GM13976 (cell line): Measurements from ENCODE around the gene RAC2.
"Not testable (repeated sequence)": the region's sequence is repeated elsewhere in the genome, so short reads cannot be mapped to it uniquely, and the experiment has no call there.

Source experiments
- DNase-seq: peaks from one replicate; pipeline ENCODE4 v3.0.0; 2012; ENCODE audit warnings: low spot score
- in situ Hi-C: fragments of 300-500 bp; cut with MboI; formaldehyde crosslinking; loops from one replicate; pipeline ENCODE4 v1.12.0; 2022; ENCODE audit warnings: low sequenced_read_pairs, mixed read lengths, inconsistent platforms; ENCODE audit not compliant: unreplicated experiment
- TF ChIP-seq, protein P1 (sequence below): IDR thresholded peaks from 2 replicates; pipeline ENCODE4 v1.5.1; 2012; ENCODE audit warnings: borderline replicate concordance, mild to moderate bottlenecking; ENCODE audit not compliant: insufficient read depth; ENCODE audit errors: extremely low read depth, missing control alignments, control extremely low read depth

RAC2 gene

DNA sequence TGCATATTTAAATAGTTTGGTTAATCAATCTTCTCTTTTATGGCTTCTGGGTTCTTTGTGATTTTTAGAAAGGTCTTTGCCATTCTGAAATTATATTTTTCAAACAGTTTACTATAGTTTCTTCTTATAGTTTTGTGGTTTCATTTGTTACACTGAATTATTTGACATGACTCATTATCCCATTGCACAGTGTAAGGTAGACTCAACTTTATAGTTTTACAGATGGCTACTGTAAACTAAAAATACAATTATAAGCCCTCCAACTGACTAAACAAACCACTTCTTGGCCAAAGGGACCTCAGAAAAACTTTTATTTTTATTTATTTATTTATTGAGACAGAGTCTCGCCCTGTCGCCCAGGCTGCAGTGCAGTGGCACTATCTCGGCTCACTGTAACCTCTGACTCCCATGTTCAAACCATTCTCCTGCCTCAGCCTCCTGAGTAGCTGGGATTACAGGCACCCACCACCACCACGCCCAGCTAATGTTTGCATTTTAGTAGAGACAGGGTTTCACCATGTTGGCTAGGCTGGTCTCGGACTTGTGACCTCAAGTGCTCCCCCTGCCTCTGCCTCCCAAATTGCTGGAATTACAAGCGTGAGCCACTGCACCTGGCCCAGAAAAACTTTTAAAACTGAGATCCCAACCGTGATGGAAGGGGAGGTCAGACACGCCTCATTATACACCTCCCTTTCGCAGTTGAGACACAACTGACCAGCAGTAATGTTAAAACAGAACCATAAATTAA lies 14.1 kb upstream of the RAC2 start:
- TF ChIP-seq, protein P1, sequence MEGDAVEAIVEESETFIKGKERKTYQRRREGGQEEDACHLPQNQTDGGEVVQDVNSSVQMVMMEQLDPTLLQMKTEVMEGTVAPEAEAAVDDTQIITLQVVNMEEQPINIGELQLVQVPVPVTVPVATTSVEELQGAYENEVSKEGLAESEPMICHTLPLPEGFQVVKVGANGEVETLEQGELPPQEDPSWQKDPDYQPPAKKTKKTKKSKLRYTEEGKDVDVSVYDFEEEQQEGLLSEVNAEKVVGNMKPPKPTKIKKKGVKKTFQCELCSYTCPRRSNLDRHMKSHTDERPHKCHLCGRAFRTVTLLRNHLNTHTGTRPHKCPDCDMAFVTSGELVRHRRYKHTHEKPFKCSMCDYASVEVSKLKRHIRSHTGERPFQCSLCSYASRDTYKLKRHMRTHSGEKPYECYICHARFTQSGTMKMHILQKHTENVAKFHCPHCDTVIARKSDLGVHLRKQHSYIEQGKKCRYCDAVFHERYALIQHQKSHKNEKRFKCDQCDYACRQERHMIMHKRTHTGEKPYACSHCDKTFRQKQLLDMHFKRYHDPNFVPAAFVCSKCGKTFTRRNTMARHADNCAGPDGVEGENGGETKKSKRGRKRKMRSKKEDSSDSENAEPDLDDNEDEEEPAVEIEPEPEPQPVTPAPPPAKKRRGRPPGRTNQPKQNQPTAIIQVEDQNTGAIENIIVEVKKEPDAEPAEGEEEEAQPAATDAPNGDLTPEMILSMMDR, result no peak
- in situ Hi-C loops, result no loop called here
- DNase-seq, result no peak

DNA sequence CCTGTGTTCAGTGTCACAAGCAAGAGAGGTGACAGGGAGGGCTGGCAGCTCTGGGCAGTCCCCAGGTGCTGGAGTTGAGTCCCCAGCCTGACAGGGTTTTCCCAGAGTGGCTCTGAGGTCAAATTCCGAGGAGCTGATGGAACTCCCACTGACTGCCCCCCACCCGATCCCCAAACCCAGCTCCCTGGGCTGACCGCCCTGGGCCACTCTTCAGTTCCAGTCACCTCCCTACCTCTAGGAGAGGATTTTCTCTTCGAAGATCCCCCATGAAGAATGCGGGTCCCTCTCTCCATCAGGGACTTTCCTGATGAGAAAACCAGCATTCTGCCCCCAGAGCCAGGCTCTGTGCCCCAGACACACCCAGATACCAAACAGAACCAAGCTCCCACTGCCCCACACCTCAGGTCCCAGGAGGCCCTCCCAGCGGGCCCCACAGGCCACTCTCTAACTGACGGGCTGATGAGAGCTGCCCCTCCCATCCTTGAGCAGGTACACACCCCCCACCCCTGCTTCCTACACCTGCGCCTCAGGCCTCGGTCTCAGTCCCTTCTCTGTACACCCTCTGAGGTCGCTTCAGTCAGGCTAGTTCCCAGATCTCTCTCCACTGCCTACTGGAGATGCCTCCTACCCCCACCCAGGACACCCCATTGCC lies 12.1 kb upstream of the RAC2 start:
- TF ChIP-seq, protein P1, result no peak
- no peak for DNase-seq
- in situ Hi-C loops, result no loop called here

DNA sequence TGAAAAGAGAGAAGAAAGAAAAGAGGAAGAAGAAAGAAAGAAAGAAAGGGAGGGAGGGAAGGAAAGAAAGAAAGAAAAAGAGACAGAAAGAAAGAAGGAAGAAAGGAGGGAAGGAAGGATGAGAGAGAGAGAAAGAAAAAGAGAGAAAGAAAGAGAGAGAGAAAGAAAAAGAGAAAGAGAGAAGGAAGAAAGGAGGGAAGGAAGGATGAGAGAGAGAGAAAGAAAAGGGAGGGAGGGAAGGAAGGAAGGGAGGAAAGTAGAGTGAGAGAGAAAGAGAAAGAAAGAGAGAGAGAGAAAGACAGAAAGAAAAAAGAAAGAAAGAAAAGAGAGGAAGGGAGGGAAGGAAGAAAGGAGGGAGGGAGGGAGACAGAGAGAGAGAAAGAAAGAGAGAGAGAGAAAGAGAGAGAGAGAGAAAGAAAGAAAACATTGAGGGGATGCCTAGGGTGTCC lies 11.5 kb upstream of the RAC2 start:
- in situ Hi-C loops, result no loop called here
- no peak for DNase-seq
- TF ChIP-seq, protein P1, result no peak

DNA sequence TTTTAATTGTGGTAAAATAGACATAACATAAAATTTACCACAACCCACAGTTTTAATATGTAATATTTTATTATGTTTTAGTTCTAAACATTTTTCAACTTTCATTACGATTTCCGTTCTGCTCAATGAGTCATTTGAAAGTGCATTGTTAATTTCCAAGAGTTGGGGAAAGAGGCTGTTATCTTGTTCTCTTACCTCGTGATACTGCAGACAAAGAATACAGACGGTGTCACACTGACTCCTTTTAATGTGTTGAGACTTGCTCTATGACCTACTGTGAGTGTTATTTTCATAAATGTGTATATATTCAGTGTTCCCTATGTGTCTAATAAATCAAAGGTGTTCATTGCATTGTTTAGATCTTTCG lies 10.8 kb upstream of the RAC2 start:
- in situ Hi-C loops, result no loop called here
- no peak for DNase-seq
- TF ChIP-seq, protein P1, result no peak

DNA sequence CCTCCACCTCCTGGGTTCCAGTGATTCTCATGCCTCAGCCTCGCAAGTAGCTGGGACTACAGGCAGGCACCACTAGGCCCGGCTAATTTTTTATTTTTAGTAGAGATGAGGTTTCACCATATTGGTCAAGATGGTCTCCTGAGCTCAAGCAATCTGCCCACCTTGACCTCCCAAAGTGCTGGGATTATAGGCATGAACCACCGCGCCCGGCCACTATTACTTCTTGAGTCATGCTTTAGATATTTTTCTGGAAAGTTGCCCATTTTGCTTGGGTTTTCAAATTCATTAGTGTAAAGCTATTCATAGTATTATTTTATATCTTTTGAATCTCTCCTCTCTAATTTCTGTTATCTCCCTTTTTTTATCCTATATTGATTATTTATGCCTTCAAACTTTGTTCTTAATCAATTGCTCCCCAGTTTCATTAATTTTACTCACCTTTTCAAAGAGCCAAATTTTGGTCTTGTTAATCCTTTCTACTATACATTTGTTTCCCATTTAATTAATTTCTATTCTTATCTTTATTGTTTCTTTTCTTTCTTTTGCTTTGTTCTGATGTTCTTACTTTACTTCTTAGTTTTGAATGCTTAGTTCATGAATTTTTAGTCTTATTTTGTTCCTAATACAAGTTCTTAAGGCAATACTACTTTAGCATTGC lies 10.3 kb upstream of the RAC2 start:
- no peak for DNase-seq
- TF ChIP-seq, protein P1, result no peak
- in situ Hi-C loops, result no loop called here

DNA sequence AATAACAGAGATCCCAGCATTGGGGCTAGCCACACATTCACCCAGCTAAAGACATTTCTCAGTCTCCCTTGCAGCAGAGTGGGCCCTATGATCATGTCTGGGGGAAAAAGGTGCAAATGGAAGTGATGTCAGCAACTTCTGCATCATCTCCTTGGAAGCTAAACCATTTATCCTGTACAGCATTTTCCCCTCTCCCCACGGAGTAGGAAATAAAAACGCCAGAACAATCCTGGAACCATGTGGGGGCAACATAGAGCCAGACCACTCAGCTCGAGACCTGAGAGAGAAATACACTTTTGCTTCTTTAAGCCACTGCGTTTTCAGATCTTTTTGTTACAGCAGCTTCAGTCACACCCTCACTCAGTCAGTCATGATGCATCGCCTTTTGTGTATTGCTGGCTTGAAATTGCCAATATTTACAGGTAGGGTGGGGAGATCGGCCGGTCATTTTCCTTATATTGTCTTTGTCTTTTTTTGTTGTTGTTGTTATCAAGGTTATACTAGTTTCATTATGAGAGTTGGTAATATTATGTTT lies 9.1 kb upstream of the RAC2 start:
- TF ChIP-seq, protein P1, result no peak
- DNase-seq, result no peak
- in situ Hi-C loops, result no loop called here

DNA sequence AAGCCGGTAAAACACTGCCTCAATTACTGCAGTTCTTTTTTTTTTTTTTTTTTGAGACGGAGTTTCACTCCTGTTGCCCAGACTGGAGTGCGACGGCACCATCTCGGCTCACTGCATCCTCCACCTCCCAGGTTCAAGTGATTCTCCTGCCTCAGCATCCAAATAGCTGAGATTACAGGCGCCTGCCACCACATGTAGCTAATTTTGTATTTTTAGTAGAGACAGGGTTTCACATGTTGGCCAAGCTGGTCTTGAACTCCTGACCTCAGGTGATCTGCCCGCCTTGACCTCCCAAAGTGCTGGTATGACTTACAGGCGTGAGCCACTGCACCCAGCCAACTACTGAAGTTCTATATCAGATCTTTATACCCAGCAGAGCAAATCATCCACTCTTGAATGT lies 7.8 kb upstream of the RAC2 start:
- DNase-seq, in situ Hi-C loops: not testable (repeated sequence)
